H1 (cell line): ENCODE data around the gene ARHGAP27. TPM values are rescaled to one million over a fixed set of nuclear protein-coding genes. Genes with fewer than 3 reads are reported as not detected.

Source experiments
- BACH1 ChIP-seq: IDR thresholded peaks from 2 replicates; pipeline ENCODE4 v1.6.1; 2012; ENCODE audit warnings: low read length, improper control_type of control experiment
- polyA plus RNA-seq, 7 experiments: library from polyadenylated mRNA; depleted of rRNA in 3 of 7; stranded (reverse) in 5 of 7; unstranded in 2 of 7; fragments of >200 nt in 5 of 7; fragments of 200-250 nt in 2 of 7; gene quantifications; 1 replicate in 5 of 7; 2 replicates in 1 of 7; 4 replicates in 1 of 7; pipeline versions ENCODE4 v1.2.1 to v1.2.3, GENCODE V29; 2011 to 2013; ENCODE audit warnings: missing spikeins in 2 of 7, mixed read lengths in 2 of 7
- total RNA-seq: library from RNA; stranded (reverse); fragmentation: NEBNext Ultra II Directional; extraction: Animal tissue kit (Norgen Biotek cat#: 25700); gene quantifications from 2 replicates; pipeline ENCODE4 v1.2.1, GENCODE V29; 2021

ARHGAP27 gene
- total and polyA plus RNA-seq, 2 of the 8 experiments (the other 6 are each of a cell fraction or from before 2014, with no cell fraction given) = 11.6 to 13.1 TPM

DNA sequence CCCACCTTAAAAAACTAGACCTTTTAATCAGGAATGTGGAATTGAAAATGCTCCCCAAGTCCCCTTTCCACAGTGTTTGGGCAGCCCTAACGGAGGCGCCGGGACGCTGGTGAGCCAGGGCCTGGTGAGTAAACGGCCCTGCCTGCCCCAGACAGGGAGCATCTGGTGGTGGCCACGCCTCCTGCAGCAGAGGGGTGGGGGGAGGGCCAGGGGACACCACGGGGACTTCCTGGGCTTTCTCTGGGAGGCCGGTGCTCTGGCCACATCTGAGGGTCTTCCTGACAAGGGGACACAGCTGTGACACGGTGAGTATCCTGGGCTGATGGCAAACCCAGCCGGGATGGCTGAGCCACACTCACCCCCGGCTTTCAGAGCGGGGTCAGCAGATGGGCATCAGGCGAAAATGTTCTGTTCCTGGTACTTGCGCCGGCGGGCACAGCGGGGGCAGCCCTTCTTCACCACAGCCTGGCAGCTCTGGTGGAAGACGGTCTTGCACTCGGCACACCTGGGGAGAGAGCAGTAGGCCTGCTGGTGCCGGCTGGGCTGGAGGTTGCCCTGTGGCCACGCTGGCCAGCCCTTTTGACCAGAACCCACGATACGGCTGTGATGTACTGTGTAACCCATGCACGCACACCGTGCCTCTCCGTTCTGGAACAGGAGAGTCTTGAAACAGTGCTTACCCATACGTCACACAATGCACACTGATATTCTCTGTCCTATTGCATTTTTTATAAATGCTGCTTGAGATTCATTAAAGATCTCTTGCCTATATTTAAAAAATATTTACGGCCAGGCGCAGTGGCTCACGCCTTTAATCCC is 5.0 kb upstream of the ARHGAP27 start (continued):
- no peak for TF ChIP-seq BACH1
